ENCODE measurements around the gene GRIK1.

Gene GRIK1

DNA sequence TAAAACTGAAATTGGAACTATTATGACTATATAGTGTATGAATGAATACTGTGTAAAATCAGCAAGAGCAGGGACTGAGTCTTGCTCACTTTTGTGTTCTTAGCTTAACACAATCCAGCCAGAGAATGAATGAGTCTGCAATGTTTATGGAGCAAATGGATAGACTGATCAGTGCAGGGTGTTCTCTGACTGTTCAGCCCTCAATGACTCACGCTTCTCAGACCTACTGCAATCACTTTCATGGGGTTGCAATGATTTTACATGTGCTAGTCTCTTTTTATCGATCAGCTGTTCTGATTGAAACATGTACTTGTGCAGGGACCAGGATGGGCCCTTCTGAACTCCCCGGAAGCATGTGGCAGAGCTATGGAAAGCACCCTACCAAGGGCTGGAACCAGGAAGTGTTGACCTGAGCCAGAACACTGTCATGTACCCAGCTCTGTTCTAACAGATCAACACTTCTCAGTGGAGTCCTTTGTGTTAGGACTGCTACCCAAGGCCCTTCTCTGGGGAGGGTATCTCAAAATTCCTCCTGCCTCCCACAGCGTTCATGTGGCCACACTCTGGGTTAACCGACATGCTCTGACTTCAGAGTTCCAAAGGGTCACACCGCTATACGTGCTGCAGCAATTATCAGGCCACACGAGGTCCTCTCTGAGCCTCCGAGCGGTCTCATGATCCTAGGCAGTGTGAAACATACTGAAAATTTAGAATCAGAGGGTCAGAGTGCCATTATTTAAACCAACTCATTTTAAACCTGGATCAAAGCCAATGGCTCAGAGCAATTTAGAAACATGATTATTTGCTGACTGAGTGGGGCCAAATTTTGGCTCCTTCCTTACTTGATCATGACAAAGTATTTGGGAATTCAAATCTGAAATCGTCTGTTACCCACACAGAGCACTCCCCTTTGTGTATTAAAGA is 35.2 kb downstream of the GRIK1 start:
- DNase-seq = no peak

DNA sequence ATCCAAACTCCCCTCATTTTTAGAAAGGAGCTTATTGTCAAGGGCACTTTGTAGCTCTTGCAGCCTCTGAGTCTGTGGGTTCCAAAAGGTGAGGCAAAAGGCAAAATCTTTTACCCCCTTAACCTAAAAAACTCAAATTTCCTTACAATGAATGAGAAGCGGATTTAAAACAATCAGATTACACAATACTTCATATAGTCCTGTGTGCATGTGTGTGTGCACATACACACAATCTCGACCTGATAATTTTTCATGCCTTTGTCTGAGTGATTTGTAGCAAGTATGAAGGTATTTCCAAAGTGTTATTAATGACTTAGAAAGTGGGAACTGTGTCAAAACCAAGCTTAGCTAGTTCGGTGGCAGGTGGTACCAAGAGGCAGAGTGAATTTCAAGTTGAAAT is 42.9 kb downstream of the GRIK1 start:
- no peak for DNase-seq

DNA sequence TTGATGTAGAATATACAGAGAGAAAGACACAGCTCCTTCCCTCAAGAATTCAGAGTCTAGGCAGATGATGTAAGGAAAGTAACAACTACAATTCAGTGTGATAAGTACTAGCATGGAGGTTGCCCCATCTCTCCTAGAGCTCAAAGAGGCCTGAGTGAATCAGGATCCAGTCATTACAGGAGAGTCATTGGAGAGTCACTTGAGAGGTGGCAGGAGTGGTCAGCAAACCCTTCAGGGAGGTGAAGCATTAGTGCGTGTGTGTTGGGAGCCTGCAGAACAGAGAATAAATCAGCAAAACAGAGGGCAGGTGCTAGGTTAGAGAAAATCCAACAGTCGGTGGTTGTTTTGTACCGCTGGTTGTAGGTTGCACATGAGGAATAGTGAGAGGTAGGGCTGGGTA is 46.1 kb downstream of the GRIK1 start:
- DNase-seq = no peak

DNA sequence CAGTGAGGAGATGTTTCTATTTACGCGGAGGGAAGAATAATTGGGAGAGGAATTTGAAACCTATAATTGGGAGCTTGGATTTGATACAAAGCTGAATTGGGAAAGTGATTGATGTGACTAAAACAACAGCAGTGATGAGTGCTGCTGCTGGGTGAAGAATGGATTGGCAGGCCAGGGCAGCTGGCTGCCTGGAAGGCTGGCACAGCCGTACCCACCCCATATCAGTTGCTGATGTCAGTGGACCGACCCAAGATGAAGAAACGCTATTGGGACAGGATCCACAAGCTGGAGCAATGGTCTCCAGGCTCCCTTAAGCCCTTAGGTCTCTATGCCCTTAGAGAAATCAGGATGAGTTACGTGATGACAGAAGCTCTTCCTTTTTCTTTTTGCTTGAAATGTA is 47.4 kb downstream of the GRIK1 start:
- no peak for DNase-seq

DNA sequence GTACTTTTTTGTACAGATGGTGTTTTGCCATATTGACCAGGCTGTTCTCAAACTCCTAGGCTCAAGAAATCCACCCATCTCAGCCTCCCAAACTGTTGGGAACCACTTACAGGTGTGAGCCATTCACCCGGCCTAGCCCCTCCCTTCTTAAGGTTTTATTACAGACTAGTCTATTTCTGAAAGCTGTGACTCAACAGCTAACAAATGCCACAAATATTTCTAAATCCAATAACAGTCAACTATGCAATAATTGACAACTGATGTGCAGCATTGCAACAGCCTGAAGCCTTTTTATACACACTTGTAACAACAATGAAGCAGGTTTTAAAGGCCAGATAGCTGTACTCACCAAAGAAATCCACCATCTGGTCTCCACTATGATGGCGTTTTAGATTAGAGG is 51.4 kb downstream of the GRIK1 start:
- DNase-seq = no peak

DNA sequence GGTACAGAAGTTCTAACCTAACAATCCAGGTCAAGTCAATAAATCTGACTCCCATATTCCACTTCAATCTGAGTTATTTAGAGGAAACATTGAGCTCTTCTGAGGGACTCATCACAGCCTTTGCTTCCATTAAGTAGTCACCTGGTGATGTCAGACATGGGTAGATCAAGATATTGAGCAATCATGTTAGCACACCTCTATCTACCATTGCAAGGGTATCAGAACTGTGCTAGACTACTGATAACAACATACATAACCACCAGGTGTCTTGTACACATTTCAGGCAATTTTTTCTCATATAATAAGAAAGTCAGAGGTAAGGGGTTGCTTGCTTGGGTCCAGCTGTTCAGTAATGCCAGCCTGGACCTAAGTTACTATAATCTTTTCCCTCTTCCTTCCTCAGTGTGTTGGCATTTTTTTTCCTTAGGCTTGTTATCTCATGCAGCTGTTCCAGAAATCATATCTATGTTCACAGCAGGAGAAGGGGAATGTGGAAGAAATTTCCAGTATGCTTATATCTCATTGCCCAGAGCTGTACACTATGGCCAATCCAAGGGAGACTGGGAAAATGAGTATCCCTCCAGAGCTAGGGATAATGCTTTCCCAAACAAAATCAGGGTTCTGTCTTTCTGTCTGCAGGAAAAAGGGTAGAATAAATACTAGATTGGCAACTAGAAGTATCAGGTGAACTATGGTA is 52.3 kb downstream of the GRIK1 start:
- DNase-seq = no peak

DNA sequence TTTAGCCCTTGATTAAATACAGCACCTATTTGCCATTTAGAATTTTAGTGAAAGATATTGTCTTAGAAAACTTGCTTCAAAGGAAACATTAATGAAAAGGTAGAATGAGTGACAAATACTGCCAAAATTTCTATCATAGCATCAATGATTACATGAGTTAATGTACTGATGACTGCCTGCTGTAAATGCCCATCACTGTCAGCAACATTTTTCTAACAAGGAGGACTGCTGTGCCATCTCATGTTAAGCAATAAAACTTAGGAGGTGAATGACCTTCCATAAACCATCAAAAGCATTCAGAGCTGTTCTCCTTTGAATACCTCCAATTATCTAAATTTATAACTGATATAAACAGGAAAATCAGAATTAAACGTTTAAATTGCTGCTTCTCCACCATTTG is 54.3 kb downstream of the GRIK1 start:
- DNase-seq = no peak

DNA sequence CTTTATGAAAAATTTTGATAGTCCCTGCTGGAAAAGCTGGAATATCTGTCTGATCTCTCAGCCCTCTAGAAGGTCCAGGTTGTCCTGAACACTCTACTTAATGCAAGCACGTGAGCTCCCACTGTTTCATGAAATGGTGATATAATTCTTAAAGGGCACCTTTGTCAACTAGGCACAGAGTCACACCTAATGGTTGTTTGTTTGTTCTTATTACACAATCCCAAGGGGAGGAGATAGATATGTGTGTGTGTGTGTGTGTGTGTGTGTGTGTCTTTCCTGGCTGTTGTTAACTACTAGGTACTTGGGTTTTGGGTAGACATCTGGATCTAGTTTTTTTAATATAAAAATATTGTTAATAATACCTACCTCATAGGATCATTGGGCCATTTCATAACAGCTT is 63.9 kb downstream of the GRIK1 start:
- DNase-seq = no peak

DNA sequence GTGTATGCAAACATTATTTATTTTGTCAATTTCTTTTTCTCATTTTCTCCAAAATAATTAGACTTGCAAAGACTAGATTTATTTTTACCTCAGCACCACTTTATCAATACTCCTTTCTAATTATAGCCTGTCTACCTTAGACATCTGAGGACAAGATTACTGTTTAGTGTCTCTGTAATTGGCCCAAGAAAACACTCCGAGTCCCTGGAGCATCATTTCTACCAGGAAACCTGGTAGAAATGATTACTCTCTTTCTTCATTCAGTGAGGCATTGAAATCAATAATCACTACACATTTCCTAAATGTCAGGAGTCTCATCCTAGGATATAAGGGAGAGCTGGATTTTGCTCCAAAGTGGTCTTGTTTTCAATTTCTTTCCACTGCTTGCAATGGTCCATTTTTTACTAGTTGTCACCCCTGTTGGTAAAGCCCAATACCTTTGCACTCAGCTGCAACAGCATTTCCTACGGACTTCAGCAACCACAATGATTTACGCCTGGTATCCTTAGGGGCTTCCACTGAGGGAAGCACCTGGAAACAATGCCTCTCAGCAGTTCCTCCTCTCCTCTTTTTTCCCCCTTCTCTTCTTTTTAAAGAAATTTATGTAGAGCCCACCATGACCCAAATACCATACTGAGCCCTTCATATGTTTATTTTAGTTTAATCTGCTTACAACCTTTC is 64.6 kb downstream of the GRIK1 start:
- no peak for DNase-seq

DNA sequence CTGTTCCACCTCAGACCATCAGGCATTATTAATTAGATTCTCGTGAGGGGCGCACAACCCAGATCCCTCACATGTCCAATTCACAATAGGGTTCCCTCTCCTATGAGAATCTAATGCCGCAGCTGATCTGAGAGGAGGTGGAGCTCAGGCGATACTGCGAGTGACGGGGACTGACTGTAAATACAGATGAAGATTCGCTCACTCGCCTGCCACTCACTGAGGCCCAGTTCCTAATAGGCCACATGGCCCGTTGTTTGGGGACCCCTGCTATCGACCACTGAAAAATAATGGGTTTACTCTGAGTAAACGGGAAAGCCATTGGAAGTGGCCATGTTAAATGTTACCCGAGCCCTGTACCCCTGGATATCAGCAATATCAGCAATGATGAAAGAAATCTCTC is 65.9 kb downstream of the GRIK1 start:
- DNase-seq = no peak

DNA sequence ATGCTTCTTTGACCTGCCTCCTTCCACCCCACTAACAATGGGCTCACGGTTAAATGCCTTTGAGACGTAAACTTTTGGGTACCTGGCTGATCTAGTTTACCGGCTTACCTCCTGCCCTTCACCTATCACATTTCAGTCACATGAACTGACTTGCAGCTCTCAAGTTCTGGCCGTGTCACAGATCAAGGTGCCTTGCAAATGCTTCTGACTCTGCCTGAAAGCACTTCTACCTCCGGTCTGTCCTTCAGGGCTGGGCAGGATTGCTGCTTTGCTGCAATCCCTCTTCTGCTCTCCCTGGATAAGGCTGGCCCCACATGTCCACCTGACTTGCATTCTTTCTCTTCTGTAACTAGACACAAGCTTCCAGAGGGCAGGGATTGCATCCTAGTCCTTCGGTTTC is 69.0 kb downstream of the GRIK1 start:
- DNase-seq = no peak

DNA sequence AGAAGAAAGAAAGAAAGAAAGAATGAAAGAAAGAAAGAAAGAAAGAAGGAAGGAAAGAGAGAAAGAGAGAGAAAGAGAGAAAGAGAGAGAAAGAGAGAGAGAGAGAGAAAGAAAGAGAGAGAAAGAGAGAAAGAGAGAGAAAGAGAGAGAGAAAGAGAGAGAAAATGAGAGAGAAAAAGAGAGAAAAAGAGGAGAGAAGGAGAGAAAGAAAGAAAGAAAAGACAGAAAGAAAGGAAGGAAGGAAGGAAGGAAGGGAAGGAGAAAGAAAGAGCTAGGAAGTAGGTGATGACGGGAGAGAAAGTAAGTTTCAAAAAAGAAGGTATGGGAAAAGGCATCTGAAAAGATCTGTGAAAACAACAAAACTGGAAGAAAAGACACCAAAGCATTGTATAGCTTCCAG is 72.0 kb downstream of the GRIK1 start:
- DNase-seq = no peak

DNA sequence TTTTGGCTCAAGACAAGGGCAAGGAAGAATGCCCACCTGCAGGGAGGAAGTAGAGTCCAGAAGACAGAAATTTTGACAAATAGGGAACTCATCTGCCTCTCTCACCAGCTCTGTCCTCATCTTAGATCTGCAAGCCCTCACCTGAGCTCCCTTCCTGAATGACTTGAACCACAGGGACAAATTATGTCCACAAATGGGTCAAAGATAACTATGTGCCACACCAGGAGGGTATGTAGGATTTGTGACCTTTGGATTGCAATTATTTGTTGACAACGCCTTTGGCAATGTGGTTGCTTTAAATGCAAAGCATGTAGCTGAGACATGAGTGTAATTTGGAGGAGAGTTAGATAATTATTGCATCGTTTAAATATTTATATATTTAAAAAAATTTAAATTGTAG is 79.5 kb downstream of the GRIK1 start:
- DNase-seq = no peak

DNA sequence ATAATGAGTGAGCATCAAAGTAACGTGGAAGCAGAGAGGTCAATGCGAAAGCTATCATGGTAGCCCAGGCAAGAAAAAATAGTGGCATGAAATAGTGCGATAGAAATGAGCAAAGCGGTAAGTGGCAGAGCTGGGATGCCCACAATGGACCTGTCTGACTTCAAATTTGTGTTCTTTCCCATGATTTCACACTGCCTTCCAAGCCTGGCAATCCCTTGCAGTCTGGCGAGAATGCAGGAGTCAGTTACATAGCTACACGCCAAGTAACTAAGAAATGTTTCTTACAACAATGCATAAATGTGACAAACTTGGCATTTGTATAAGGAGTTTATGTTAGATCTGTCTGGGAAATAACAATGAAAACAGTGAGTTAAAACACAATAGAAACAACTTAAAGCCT is 82.6 kb downstream of the GRIK1 start:
- no peak for DNase-seq

DNA sequence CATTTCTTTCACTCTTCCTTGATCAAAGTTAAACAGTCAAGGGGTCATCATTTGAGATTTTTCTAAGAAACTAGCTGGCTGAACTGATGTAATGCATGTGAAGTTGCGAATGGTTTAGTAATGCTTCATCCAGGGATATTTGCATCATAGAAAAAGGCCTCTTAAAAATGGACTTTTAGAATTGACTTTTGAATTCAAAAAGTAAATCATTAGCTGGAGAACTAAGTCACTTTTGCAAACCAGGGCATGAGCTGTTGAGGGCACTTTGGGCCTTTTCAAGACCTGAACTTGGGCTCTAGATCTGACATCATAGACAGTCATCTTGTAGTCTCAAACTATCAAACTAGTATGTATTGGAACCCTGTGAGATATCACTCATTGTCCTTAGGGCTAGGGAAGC is 85.0 kb downstream of the GRIK1 start:
- no peak for DNase-seq

DNA sequence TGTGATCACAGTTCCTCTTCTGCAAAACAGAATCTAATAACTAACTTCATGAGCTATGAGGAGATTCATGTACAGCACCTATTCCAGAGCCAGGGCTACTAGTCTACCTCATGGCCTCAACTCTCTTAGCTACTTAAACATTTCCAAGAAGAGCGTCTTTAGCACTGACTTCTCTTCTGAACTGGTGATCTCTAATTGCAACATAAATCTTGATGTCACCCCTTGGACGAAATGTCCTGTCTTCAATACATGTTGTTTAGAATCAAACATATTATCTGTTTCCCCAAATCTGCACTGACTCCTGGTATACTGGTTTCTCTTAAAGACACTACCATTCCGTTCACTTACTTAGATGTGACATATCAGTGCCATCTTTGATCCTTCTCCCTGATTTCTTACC is 88.2 kb downstream of the GRIK1 start:
- no peak for DNase-seq

DNA sequence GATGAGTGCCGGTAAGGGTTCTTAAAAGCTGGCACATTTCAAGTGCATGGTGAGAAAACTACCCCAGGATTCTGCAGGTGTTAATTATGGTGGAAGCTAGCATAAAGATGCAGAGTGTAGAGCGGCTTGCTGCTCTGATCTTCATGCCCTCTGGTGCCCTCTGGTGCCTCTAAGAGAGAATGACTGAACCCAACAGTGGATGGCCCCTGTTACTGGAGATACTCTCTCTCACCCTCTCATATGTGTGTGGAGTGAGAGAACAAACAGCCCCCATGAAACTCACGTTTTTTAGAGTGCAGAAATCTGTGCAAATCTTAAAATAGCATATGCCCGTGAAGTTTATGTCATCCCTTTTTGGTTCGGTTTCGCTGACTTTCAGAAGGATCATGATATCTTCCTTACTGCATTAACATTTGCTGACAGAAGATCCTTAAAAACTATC is 90.0 kb downstream of the GRIK1 start:
- peak; percentile 64 for DNase-seq

DNA sequence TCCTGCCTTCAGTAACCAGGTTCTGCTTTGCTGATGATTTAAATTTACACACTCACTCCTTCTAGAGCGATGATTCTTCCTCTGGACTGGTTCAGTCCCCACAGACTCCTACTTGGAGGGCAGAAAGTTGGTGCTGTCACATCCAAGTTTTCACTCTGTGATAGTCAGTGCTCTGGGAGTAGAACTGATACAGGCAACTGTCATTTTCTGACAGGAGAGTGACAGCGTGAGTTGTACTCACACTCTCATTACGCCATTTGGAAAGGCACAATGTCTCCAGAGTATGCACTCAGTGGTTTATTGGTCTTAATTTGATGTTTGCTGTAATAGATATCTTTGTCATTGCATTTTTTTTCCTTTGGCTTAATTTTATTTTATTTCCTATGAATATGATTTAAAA is 96.0 kb downstream of the GRIK1 start:
- DNase-seq = no peak

DNA sequence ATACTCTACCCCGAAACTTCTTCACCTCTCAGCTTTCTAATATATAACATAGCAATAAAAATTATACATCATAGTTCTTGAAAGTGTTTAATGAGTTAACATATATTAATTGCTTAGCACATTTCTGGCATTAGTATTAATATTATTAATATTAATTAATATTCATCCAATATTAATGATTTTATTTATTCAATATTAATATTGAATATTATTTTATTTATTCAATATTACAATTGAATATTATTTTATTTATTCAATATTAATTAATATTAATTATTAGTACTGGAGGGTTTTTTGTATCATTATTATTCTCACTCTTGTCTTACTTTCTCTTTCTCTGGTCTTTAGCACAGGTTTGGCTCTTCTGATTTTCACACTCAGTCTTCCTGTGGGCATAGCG is 105.2 kb downstream of the GRIK1 start:
- no peak for DNase-seq

DNA sequence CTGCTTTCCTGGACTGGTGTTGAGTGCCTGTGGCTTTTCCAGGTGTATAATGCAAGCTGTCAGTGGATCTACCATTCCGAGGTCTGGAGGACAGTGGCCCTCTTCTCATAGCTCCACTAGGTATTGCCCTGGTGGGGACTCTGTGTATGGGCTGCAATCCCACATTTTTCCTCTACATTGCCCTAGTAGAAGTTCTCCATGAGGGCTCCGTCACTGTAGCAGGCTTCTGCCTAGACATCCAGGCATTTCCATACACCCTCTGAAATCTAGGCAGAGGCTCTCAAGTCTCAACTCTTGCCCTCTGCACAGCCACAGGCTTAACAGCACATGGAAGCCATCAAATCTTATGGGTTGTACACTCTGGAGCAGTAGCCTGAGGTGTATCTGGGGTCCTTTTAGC is 107.6 kb downstream of the GRIK1 start:
- no peak for DNase-seq

DNA sequence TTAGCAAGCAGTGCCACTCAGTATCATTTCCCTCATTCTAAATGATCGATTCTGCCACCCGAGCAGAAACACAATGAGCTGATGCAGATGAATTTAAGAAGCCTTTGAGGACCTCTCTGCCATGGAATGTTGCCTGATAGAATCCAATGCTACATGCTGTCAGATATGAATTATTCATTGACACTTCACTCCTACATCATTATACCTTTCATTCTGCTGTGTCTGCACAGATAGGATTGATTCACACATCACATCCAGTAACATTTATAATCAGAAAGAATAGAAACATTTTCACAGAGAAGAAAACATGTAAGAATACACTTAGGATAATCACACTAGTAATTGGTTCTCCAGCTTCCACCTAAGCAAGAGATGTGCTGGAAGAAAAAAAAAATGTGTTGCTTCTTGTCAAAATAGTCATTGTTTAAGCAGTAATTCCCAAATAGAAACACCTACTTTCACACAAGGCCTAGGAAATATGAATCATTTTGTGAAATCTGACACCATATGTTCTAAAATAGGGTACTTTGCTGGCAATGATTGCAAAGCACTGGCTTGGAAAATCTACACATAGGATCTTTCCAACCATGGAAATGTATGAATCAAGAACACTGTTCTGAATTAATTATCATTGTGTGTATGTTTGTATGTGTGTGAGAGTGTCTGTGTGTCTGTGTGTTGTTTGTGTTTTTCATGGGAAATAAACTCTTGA is 110.1 kb downstream of the GRIK1 start:
- DNase-seq = no peak

DNA sequence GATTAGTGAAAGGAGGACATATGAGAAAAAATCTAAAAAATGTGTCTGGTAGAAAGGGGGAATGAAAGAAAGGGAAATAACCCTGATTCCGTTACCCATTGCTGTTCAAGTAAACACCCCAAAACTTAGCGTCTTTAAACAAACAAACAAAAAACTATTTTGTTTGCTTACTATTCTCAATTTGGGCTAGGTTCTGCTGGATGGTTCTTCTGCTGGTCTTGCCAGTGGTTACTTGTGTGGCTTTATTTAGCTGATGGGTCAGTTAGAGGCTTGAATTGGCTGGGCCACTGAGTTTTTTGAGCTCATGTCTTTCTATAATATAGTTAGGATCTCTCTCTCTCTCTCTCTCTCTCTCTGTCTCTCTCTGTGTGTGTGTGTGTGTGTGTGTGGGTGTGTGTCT is 112.1 kb downstream of the GRIK1 start:
- no peak for DNase-seq

DNA sequence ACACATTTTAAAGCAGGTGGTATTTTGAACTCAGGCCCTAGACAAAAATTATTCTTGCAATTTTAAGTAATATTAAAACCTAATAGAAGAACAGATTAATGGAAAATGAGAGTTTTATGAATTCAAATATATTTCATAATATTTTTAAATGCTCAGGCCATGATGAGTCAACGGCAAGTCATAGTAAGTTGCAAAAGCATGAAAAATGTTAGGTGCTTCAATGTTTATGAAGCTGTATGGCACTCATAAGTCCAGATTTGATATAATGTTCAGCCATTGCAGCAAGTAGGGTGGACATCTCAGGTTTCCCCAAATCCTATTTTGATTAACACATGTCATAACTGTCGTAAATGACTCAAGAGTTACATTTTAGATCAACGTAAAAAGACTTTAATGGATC is 112.6 kb downstream of the GRIK1 start:
- DNase-seq = no peak

Measured in NCI-H1092 (cell line).